22Rv1 (cell line): ENCODE results near the gene SEMA5A.

Experiments
- ZFX ChIP-seq: fragments of 450-650 bp; IDR thresholded peaks from 2 replicates; pipeline ENCODE4 v1.6.1; 2017; ENCODE audit warnings: antibody characterized with exemption, borderline replicate concordance
- TF ChIP-seq, protein P1 (sequence below): fragments of 450-650 bp; IDR thresholded peaks from 2 replicates; pipeline ENCODE4 v1.5.1; 2017; ENCODE audit warnings: mild to moderate bottlenecking

DNA sequence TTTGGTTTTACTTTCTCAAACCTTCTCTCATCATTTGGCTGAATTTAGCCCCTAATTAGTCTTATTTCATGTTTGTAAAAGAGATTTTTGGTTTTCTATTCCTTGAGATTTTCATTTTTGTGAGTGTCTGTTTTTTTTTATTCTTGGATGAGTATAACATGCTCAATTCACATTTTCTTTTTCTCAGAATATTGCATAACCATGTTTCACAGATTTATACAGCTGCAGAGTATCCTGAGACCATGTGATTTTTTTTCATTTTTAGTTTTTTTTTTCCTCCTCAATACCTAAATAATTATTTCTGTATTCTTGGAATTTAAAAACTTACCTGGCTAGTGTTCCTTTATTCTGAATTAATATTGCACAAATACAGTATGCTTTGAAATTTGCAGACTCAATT is 361.9 kb downstream of the SEMA5A start:
- TF ChIP-seq, protein P1, sequence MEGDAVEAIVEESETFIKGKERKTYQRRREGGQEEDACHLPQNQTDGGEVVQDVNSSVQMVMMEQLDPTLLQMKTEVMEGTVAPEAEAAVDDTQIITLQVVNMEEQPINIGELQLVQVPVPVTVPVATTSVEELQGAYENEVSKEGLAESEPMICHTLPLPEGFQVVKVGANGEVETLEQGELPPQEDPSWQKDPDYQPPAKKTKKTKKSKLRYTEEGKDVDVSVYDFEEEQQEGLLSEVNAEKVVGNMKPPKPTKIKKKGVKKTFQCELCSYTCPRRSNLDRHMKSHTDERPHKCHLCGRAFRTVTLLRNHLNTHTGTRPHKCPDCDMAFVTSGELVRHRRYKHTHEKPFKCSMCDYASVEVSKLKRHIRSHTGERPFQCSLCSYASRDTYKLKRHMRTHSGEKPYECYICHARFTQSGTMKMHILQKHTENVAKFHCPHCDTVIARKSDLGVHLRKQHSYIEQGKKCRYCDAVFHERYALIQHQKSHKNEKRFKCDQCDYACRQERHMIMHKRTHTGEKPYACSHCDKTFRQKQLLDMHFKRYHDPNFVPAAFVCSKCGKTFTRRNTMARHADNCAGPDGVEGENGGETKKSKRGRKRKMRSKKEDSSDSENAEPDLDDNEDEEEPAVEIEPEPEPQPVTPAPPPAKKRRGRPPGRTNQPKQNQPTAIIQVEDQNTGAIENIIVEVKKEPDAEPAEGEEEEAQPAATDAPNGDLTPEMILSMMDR: no peak
- TF ChIP-seq ZFX: no peak
